K562 (cell line): ENCODE data around the gene NEURL4.

ENCODE experiments used
- CTCF ChIP-seq, 3 experiments: IDR thresholded peaks in 2 of 3; conservative IDR thresholded peaks in 1 of 3; 2 replicates each; pipeline ENCODE4 v1.5.1; 2011 to 2012; ENCODE audit warnings: low read length in 3 of 3, mild to moderate bottlenecking in 3 of 3, control low read depth in 2 of 3, improper control_type of control experiment in 1 of 3, inconsistent platforms in 1 of 3, low read depth in 1 of 3, mixed read lengths in 1 of 3, moderate library complexity in 1 of 3; ENCODE audit not compliant: insufficient read depth in 2 of 3
- FOSL1 ChIP-seq: fragments of 200-800 bp; sonication (Bioruptor generic); conservative IDR thresholded peaks from 2 replicates; pipeline ENCODE4 v1.6.1; 2016; ENCODE audit warnings: missing genetic modification characterization, missing compliant biosample characterization
- ZNF324 ChIP-seq: fragments of 250-450 bp; sonication (Bioruptor Pico); IDR thresholded peaks from 2 replicates; pipeline ENCODE4 v1.4.0; 2020; ENCODE audit warnings: mild to moderate bottlenecking

GRCh38 chr17:7283471-7284216, 45.5 kb downstream of the NEURL4 start:
- TF ChIP-seq ZNF324 (CRISPR knock-in tag) (no peak), CTCF (IDR thresholded peaks at IDR 0.05 in 2 of 3, conservative IDR thresholded peaks at IDR 0.05 in 1 of 3; ENCODE audit: insufficient read depth in 2 of 3, low read depth in 1 of 3, low read length in 3 of 3) (no peak), FOSL1 (tag) (no peak)
